DMS114 treated with DMSO at 0.1 percent for 48 hours (cell line): ENCODE data around the gene C14orf180.
"Not testable (repeated sequence)": the region's sequence is repeated elsewhere in the genome, so short reads cannot be mapped to it uniquely, and the experiment has no call there.

Source experiments
- DNase-seq: peaks from one replicate; lab custom pipeline; 2025; ENCODE audit not compliant: unreplicated experiment; lab: John Stamatoyannopoulos, UW

C14orf180 gene

GRCh38 chr14:104577426-104577825, 2.1 kb upstream of the C14orf180 start:
- no peak for DNase-seq

GRCh38 chr14:104577847-104578301, 1.7 kb upstream of the C14orf180 start:
- DNase-seq = no peak

- DNase-seq = no peak
Observed at GRCh38 chr14:104578321-104578720, 1.2 kb upstream of the C14orf180 start.

- DNase-seq = not testable (repeated sequence)
Observed at GRCh38 chr14:104579939-104580338, 375 bp downstream of the C14orf180 start.

GRCh38 chr14:104580961-104581360, 1.4 kb downstream of the C14orf180 start:
- DNase-seq = no peak

GRCh38 chr14:104581521-104581920, 2.0 kb downstream of the C14orf180 start:
- no peak for DNase-seq

- DNase-seq = no peak
Observed at GRCh38 chr14:104582005-104582404, 2.4 kb downstream of the C14orf180 start.

- no peak for DNase-seq
Observed at GRCh38 chr14:104582662-104583061, 3.1 kb downstream of the C14orf180 start.

- DNase-seq = no peak
Observed at GRCh38 chr14:104583424-104584306, 4.1 kb downstream of the C14orf180 start.

GRCh38 chr14:104584557-104584956, 5.0 kb downstream of the C14orf180 start:
- DNase-seq = no peak

- DNase-seq = no peak
Observed at GRCh38 chr14:104585966-104586697, 6.6 kb downstream of the C14orf180 start.

- no peak for DNase-seq
Observed at GRCh38 chr14:104586832-104587620, 7.5 kb downstream of the C14orf180 start.

- DNase-seq = no peak
Observed at GRCh38 chr14:104587641-104588040, 8.1 kb downstream of the C14orf180 start.

- no peak for DNase-seq
Observed at GRCh38 chr14:104588066-104588857, 8.7 kb downstream of the C14orf180 start.

GRCh38 chr14:104589338-104590195, 10.0 kb downstream of the C14orf180 start:
- DNase-seq = no peak

- DNase-seq = no peak
Observed at GRCh38 chr14:104590240-104590965, 10.8 kb downstream of the C14orf180 start.

GRCh38 chr14:104591031-104591430, 11.5 kb downstream of the C14orf180 start:
- no peak for DNase-seq

GRCh38 chr14:104591506-104592291, 12.1 kb downstream of the C14orf180 start:
- DNase-seq = no peak
